Measurements from ENCODE around the gene CACNA1C. TPM values are rescaled to one million over a fixed set of nuclear protein-coding genes. Genes with fewer than 3 reads are reported as not detected.

Gene CACNA1C
- total and polyA plus RNA-seq, 10 of the 15 experiments (the other 5 are each of a cell fraction or from before 2014, with no cell fraction given), result under 0.01 to 0.15 (median 0.09) TPM; not detected in 5

DNA sequence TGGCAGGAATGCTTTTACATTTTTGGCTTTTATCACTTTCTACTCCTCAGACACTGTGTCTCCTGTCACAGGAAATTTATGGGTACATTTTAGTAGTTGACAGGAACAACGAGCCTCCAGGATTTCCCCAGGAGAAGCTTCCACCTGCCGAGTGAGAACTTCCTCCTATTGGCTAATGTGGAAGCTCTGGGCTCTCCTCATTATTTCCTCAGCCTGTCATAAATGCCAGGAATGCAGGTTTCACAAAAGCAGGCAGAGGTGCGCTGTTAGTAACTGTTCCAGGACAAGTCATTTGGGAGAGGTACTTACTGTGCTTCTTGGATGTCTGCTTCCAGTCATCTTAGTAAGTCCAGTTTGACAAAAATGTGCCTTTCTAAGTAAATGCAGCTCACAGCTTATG is 29.4 kb upstream of the CACNA1C start:
- Histone ChIP-seq H3K36me3 (ENCODE audit: control insufficient read depth in 2 of 2, insufficient read depth in 2 of 2, low read length in 1 of 2) (no peaks in the 10 kb centered on the region), H3K27ac (ENCODE audit: control insufficient read depth, insufficient read depth) (no peak overlapping the region), H2AFZ (ENCODE audit: control insufficient read depth, low read depth, low read length) (no peak overlapping the region), H3K27me3 (replicated peaks in 1 of 2; ENCODE audit: control insufficient read depth in 2 of 2, insufficient read depth in 2 of 2, low read length in 1 of 2) (peaks cover 2 to 4% of the 10 kb centered on the region in 2 experiments), H3K4me1 (ENCODE audit: control insufficient read depth, insufficient read depth, low read length) (no peaks in the 10 kb centered on the region), H4K20me1 (ENCODE audit: control insufficient read depth, insufficient read depth) (no peaks in the 10 kb centered on the region), H3K4me3 (no peak overlapping the region), H3K9me3 (replicated peaks; ENCODE audit: control insufficient read depth, insufficient read depth, low read length) (no peaks in the 10 kb centered on the region; the same call in 2 of the 3 replicates), H3K9ac (ENCODE audit: control insufficient read depth, insufficient read depth, low read length) (no peak overlapping the region), H3K79me2 (ENCODE audit: control insufficient read depth, insufficient read depth, low read length) (no peaks in the 10 kb centered on the region), H3K4me2 (ENCODE audit: control insufficient read depth, insufficient read depth) (no peak overlapping the region)
- 35% methylated on average over 3 of the region's 3 CpGs for WGBS (ENCODE audit: insufficient coverage, insufficient replicate concordance, low lambda C conversion rate, missing lambda C conversion rate)
- ChIA-PET POLR2A (interaction anchor here (0.5 kb wide), 1 partner anchor 371 kb away, joined by 3 read pairs; no protein-coding TSS in a partner anchor), CTCF (interaction anchor here (2.1 to 2.4 kb wide), 3 partner anchors 10 to 83 kb away, joined by 5 to 7 read pairs (median 7); no protein-coding TSS in a partner anchor), SMC1A (ENCODE audit: uncharacterized antibody, unreplicated experiment) (interaction anchor here (1.0 to 1.3 kb wide), 2 partner anchors 10 to 84 kb away, joined by 3 read pairs; no protein-coding TSS in a partner anchor), RAD21 (ENCODE audit: unreplicated experiment) (no interaction called here)
- no TSS peak for BruUV-seq (replicated peaks)
- FAIRE-seq (no peak), DNase-seq (ENCODE audit: low read depth, low spot score) (no peak), ATAC-seq (no peak)
- in situ Hi-C loops (cut with MboI) (no loop called here), intact Hi-C loops (cut with micrococcal nuclease; ENCODE audit: unreplicated experiment) (no loop called here)
- TF ChIP-seq FOS (IDR thresholded peaks at IDR 0.05; ENCODE audit: borderline replicate concordance, extremely low read depth, insufficient read length) (no peak), NBN (IDR thresholded peaks at IDR 0.05) (no peak), PML (IDR thresholded peaks at IDR 0.05; ENCODE audit: low read length) (no peak), CBX3 (IDR thresholded peaks at IDR 0.05; ENCODE audit: borderline replicate concordance, low read depth) (no peak), ZSCAN29 (IDR thresholded peaks at IDR 0.05) (no peak), STAT1 (conservative IDR thresholded peaks at IDR 0.05) (no peak), FOXK2 (IDR thresholded peaks at IDR 0.05) (no peak), CEBPB (IDR thresholded peaks at IDR 0.05; ENCODE audit: borderline replicate concordance in 1 of 2, low read depth in 2 of 2, low read length in 2 of 2) (no peak), SMARCA5 (IDR thresholded peaks at IDR 0.05) (no peak)
- TF ChIP-seq, protein P1, sequence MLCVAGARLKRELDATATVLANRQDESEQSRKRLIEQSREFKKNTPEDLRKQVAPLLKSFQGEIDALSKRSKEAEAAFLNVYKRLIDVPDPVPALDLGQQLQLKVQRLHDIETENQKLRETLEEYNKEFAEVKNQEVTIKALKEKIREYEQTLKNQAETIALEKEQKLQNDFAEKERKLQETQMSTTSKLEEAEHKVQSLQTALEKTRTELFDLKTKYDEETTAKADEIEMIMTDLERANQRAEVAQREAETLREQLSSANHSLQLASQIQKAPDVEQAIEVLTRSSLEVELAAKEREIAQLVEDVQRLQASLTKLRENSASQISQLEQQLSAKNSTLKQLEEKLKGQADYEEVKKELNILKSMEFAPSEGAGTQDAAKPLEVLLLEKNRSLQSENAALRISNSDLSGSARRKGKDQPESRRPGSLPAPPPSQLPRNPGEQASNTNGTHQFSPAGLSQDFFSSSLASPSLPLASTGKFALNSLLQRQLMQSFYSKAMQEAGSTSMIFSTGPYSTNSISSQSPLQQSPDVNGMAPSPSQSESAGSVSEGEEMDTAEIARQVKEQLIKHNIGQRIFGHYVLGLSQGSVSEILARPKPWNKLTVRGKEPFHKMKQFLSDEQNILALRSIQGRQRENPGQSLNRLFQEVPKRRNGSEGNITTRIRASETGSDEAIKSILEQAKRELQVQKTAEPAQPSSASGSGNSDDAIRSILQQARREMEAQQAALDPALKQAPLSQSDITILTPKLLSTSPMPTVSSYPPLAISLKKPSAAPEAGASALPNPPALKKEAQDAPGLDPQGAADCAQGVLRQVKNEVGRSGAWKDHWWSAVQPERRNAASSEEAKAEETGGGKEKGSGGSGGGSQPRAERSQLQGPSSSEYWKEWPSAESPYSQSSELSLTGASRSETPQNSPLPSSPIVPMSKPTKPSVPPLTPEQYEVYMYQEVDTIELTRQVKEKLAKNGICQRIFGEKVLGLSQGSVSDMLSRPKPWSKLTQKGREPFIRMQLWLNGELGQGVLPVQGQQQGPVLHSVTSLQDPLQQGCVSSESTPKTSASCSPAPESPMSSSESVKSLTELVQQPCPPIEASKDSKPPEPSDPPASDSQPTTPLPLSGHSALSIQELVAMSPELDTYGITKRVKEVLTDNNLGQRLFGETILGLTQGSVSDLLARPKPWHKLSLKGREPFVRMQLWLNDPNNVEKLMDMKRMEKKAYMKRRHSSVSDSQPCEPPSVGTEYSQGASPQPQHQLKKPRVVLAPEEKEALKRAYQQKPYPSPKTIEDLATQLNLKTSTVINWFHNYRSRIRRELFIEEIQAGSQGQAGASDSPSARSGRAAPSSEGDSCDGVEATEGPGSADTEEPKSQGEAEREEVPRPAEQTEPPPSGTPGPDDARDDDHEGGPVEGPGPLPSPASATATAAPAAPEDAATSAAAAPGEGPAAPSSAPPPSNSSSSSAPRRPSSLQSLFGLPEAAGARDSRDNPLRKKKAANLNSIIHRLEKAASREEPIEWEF (IDR thresholded peaks at IDR 0.05; ENCODE audit: insufficient replicate concordance, low read depth, low read length), result no peak
- TF ChIP-seq, protein P2, sequence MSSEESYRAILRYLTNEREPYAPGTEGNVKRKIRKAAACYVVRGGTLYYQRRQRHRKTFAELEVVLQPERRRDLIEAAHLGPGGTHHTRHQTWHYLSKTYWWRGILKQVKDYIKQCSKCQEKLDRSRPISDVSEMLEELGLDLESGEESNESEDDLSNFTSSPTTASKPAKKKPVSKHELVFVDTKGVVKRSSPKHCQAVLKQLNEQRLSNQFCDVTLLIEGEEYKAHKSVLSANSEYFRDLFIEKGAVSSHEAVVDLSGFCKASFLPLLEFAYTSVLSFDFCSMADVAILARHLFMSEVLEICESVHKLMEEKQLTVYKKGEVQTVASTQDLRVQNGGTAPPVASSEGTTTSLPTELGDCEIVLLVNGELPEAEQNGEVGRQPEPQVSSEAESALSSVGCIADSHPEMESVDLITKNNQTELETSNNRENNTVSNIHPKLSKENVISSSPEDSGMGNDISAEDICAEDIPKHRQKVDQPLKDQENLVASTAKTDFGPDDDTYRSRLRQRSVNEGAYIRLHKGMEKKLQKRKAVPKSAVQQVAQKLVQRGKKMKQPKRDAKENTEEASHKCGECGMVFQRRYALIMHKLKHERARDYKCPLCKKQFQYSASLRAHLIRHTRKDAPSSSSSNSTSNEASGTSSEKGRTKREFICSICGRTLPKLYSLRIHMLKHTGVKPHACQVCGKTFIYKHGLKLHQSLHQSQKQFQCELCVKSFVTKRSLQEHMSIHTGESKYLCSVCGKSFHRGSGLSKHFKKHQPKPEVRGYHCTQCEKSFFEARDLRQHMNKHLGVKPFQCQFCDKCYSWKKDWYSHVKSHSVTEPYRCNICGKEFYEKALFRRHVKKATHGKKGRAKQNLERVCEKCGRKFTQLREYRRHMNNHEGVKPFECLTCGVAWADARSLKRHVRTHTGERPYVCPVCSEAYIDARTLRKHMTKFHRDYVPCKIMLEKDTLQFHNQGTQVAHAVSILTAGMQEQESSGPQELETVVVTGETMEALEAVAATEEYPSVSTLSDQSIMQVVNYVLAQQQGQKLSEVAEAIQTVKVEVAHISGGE (CRISPR knock-in tag; IDR thresholded peaks at IDR 0.05), result no peak
- TF ChIP-seq, protein P3, sequence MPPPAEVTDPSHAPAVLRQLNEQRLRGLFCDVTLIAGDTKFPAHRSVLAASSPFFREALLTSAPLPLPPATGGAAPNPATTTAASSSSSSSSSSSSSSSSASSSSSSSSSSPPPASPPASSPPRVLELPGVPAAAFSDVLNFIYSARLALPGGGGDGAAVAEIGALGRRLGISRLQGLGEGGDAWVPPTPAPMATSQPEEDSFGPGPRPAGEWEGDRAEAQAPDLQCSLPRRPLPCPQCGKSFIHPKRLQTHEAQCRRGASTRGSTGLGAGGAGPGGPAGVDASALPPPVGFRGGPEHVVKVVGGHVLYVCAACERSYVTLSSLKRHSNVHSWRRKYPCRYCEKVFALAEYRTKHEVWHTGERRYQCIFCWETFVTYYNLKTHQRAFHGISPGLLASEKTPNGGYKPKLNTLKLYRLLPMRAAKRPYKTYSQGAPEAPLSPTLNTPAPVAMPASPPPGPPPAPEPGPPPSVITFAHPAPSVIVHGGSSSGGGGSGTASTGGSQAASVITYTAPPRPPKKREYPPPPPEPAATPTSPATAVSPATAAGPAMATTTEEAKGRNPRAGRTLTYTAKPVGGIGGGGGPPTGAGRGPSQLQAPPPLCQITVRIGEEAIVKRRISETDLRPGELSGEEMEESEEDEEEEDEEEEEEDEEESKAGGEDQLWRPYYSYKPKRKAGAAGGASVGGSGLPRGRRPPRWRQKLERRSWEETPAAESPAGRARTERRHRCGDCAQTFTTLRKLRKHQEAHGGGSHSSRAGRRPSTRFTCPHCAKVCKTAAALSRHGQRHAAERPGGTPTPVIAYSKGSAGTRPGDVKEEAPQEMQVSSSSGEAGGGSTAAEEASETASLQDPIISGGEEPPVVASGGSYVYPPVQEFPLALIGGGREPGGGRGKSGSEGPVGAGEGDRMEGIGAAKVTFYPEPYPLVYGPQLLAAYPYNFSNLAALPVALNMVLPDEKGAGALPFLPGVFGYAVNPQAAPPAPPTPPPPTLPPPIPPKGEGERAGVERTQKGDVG (CRISPR knock-in tag; IDR thresholded peaks at IDR 0.05), result no peak

Measured in GM12878 (cell line).